GM19351 (cell line): ENCODE data around the gene SLCO3A1.
"Not testable (repeated sequence)": the region's sequence is repeated elsewhere in the genome, so short reads cannot be mapped to it uniquely, and the experiment has no call there.

ENCODE experiments used
- ATAC-seq: cut with Tn5 transposase; IDR thresholded peaks from one replicate; pipeline ENCODE4 v1.9.1; 2021; ENCODE audit warnings: mild to moderate bottlenecking, moderate library complexity; ENCODE audit not compliant: unreplicated experiment

Gene SLCO3A1

GRCh38 chr15:92061511-92062195 lies 208.1 kb downstream of the SLCO3A1 start:
- no peak for ATAC-seq

DNA sequence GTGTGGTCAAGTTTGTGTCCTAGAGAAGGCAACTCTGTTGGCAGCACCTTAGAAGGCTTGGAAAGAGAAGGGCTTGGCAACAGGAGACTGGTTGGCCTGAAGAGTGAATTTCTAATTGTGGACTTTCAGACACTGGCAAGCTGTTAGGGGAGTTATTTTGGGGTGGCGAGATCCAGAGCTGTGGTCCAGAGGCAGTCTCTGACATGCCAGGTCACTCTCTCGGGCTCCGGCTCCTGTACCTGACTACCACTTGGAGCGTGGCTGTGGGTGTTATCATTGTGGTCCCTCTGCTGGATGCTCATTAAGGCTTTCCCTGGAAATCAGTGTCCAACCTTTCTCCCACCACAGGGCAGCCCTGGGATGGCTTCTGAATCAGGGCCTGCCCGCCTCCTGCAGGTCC lies 209.0 kb downstream of the SLCO3A1 start:
- ATAC-seq = no peak

DNA sequence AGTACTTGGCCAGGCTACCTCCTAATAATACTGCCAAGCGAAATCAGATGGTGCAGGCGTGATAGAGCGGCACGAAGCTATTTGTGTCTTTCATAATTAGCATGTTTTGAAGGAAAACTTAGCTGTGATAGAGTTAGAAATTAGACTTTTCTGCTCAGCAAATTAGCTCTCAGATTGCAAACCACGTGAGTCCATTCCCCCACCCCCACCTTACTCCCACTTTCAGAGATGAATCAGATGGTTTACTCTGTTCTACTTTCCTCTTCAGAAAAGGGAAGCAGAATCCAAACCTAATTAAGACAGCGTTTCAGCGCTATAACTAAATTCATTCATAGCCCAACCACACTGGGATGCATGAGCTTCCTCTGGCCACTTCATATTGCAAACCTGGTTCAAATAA lies 214.6 kb downstream of the SLCO3A1 start:
- ATAC-seq = peak; percentile 59

DNA sequence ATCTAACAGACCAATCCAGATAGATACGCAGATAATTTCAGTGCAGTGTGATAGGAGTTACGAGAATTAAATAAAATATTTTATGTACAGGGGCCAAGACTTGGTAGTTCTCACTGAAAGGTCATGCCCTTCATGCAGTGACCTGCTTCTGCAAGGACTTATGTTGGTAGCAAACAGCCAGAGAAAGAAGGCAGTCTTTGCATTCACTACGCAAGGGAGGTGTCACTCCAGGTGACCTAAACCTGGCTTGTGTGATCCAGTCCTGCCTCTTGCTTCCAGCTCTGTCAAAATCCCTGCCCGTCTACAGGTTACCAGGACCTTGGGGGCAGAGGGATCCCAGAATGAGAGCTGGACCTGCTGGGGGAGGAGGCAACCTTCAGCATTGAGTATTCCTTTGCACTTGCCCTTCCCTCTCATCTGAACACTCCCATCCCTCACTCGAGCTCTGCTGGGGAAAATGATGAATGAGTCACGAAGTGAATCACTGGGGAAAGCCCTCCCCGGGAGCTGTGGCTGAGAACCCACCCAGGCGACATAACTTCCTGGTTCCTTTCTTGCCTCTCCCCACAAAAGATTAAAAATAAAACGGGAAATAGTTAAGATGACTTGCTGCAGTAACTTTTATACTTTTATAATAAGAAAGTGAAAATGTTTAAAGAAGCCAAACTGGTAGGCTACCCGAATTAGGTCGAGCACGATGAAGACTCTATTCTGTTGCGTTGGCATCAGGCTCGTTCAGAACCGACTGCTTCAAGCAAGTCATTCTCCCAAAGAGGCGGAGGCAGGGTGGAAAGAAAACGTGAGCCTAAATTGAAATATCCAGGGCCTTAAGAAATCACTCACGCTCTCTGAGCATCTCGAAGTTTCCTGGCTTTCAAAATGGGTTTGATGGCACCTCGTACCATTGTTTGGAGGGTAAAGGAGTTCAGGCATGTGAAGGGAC lies 216.1 kb downstream of the SLCO3A1 start:
- peak; percentile 39 for ATAC-seq

DNA sequence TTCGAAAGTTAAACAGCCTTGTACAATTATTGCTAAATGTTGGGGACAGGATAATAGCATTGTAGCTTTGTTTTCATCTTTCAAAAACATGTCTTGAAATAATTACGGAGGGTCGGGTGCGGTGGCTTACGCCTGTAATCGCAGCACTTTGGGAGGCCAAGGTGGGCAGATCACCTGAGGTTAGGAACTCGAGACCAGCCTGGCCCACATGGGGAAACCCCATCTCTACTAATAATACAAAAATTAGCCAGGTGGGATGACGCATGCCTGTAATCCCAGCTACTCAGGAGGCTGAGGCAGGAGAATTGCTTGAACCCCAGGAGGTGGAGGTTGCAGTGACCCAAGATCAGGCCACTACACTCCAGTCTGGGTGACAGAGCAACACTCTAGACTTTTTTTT lies 216.7 kb downstream of the SLCO3A1 start:
- not testable (repeated sequence) for ATAC-seq

GRCh38 chr15:92071045-92071634 lies 217.6 kb downstream of the SLCO3A1 start:
- no peak for ATAC-seq

DNA sequence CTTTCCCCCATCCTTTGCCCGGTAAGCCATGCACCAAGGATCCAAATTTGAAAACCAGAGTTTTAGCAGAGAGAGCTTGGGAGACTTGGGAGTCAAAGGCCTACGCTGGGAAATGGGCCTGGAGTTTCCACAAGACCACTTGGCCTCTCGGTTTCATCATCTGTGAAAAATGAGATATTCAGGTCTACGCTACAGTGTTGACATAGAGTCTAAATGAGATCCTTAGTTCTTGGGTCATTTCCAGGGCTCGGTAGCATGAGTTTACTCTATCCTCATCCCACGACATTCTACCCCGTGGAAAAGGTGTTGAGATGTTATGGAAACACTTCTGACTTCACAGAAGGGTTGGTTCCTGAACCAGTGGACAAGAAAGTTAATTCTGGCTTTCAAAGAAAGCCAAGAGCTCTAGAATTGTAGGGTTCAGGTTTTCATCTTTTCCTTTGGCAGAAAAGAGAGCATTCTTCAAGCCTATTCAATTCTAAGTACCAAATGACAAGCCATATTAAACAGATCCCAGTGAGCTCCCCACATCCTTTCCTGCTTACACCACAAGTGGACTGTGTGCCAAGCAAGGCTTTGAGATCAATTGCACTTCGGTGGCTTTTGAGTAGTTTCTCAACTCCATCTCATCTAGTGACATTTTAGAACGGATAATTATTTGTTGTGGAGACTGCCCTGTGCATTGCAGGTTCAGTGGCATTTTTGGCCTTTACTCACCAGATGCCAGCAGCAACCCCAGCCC lies 219.7 kb downstream of the SLCO3A1 start:
- no peak for ATAC-seq

GRCh38 chr15:92074101-92074500 lies 220.6 kb downstream of the SLCO3A1 start:
- no peak for ATAC-seq

DNA sequence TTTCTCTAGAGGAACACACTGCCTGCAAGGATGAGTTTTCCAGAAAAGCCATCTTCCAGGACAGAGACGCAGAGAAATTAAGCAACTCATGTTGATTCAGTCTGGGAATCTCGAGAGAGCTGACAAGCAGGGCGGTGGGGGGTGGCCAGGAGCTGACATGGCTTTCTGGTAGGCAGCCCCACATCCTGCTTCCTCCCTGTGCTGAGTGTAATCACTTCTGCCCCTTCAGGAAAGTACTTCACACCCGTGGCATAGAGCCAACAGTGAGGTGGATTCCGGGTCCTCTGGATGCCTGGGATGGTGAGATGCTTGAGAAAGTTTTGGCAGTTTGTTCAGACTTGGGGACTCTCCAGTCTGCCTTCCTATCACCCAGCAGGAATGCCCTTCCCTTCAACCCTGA lies 221.1 kb downstream of the SLCO3A1 start:
- ATAC-seq = no peak

DNA sequence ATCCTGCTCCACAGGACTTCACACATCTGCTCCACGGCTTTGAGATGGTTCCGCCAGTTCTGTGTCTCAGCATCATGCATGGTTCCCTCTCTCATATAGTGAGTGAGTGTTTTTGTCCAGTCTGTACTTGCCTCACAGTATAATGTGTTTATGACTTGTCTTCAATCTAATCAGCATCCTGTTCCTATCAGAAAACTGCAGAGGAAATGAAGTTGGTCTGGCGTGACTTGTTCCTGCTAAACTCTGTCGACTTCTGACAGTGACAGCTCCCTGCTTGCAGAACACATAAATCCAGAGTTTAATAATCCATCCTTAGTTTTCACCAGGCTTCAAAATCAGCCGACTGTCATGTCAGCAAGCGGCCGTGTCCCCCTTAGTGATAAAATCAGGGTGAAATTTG lies 222.3 kb downstream of the SLCO3A1 start:
- ATAC-seq = no peak

- no peak for ATAC-seq
Observed at GRCh38 chr15:92076541-92076940, 223.0 kb downstream of the SLCO3A1 start.

DNA sequence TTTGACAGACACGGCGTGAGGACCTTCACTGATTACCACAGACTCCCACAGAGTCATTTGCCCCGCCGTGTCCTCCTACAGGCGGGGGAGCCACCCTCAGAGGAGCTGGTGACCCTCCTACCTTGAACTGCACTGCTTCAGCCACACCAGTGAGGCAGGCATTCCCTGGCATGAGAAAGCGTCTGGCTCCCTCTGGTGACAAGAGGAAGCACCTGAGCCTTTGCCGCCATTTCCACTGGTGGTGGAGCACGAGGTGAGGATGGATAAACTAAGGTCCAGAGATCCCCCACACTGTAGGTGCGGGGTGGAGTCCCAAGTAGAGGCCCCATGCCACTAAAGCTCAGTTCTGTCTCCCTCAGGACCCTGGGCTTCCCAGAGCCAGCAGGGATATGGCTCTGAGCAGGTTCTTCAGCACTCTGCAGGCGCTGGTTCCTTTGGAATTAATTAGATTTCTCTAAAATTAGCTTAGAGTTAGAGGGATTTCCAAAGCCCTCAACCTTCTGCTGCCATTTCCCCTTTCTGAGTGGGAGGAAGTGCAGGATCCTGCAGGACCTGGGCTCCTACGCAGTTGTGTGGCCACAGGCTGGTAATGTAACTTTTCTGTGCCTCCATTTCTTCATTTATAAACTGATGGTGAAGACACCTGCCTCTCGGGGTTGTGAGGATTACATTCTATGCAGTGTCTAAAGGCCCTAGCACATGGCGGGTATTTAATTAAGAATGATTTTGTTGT lies 224.0 kb downstream of the SLCO3A1 start:
- ATAC-seq = peak; percentile 72

DNA sequence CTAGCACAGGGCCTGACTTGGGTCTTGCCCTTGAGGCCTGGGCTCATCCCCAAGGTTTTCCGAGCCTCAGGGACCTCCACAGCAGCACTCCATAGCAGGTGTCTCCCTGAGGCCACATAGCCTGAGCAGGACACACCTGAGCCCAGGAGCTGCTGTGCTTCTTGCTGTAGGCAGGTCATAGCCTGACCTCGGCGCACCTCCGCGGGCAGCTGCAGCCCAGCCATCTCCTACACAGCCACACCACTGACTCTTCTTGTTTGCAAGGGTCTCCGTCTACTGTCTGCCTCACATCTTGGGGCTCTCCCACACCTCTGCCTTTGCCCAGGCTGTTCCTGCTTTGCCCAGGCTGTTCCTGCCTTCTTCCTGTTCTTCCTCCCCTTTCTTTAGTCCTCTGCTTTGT lies 224.8 kb downstream of the SLCO3A1 start:
- no peak for ATAC-seq

- peak; percentile 30 for ATAC-seq
Observed at GRCh38 chr15:92079047-92079446, 225.5 kb downstream of the SLCO3A1 start.

GRCh38 chr15:92079647-92080255 lies 226.2 kb downstream of the SLCO3A1 start:
- no peak for ATAC-seq

DNA sequence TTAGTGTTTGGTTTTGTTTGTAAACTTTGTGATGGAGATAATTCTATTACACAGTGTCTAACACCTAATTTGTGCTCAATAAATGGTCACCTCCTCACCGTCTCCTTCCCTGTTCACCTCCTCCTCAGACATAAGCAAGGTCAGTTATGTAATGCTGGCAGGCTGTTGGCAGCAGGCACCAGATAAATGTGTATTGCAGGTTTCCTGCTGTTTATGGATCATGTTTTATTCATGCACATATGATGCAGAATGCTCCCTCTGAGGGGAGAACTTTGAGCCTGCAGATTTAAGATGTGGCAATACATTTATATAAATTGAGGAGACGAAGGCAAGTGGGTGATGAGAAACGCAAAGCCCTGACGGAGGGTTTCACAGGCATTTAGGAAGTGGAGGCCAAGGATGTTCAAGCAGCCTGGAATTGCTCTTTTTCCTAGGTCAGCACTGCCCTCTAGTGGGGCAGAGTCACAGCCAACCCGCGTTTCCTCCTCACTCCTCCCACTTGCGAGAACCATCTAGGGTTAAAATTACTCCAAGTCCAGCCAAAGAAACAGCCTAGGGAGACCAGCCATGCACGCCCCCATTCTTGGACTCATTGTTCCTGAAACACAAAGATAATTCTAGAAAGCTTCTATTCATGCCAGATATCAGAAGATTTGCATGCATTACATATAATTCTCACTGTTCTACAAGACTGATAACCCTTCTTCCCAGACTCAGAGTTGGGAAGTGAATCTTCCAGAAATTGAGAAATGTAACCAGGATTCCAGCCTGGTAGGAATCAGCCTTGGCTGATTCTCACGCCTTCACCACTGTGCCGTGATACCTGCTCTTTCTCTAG lies 228.7 kb downstream of the SLCO3A1 start:
- peak; percentile 62 for ATAC-seq

DNA sequence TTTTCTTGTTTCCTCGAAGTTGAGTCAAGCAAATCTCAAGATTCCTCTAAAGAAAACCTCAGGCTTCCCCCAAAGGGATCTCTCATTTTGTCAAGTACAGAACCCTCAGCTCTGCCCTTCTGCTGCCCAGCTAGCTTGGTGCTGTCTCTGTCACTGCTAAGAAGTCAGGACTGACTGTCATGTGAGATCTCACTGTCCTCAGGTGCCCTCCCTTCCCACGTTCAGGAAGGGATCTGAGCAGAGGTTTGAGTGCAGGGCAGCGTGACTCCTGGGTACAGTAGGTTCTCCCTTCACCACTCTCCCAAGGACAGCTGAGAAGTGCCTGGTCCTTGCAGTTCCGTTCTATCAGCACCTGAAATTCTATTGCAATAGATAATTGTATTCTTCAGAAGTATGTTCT lies 229.7 kb downstream of the SLCO3A1 start:
- no peak for ATAC-seq

GRCh38 chr15:92087211-92087610 lies 233.7 kb downstream of the SLCO3A1 start:
- ATAC-seq = no peak

DNA sequence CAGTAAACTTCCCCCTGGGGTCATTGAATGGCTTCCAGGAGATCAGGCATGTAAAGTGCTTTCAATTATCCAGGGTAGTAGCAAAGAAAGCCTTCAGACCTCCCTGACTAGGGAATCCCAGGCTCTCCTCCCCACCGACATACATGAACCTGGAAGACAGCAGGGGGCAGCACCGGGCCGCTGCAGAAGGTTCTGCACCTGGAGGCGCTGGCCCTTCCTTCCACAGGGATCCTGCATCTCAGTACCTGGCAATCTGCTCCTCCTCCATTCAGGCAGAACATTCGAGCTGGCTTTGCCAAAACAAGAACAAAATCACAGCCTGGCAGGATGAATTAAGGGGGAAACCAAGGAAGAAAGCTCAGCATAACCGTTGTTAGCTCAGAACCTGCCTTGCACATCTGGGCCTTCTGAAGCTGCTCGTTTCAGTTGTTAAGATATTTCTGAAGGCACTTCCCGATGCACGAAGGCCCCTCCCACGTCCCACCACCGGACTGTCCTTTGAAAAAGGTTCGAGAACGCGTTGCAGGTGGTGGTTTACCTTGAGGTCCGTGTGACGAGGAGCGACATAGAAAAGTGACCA lies 237.7 kb downstream of the SLCO3A1 start:
- ATAC-seq = no peak
